IMR-90 (cell line): Measurements from ENCODE around the gene BCL2L1. TPM values are rescaled to one million over a fixed set of nuclear protein-coding genes. Genes with fewer than 3 reads are reported as not detected.

Experiments used
- ATAC-seq: fragments of 200-7000 bp; cut with Tn5 transposase; 2 replicates; pipeline ENCODE4 v1.9.1; 2020; ENCODE audit warnings: low read depth, mild to moderate bottlenecking, moderate library complexity
- BruUV-seq: library from RNA; stranded (reverse); fragments of 400-500 nt; replicated peaks from 2 replicates; lab custom pipeline; 2021; lab: Mats Ljungman, UMichigan
- CTCF ChIA-PET: fragments of 300-600 bp; formaldehyde crosslinking; extraction: SDS; loops from one replicate; lab custom pipeline; 2021; ENCODE audit warnings: antibody characterized with exemption; lab: Yijun Ruan, JAX
- POLR2A ChIA-PET: fragments of 300-600 bp; sonication (Branson Sonifier 250); formaldehyde crosslinking; loops from one replicate; lab custom pipeline; 2022; ENCODE audit warnings: antibody characterized with exemption; ENCODE audit not compliant: unreplicated experiment; lab: Charles Lee
- DNase-seq: peaks from one replicate; pipeline ENCODE4 v3.0.0; 2013
- H2AFZ ChIP-seq: replicated peaks from 2 replicates; pipeline ENCODE3; 2013; ENCODE audit warnings: low read length, mild to moderate bottlenecking; ENCODE audit not compliant: poor library complexity
- H2AK5ac ChIP-seq: 2 replicates; pipeline ENCODE4 v1.6.1; 2013; ENCODE audit warnings: low read depth, low read length, inconsistent platforms
- H2AK9ac ChIP-seq: replicated peaks from 2 replicates; pipeline ENCODE3; 2013; ENCODE audit warnings: mild to moderate bottlenecking, low read depth, low read length, moderate library complexity; ENCODE audit not compliant: poor library complexity
- H2BK120ac ChIP-seq: 2 replicates; pipeline ENCODE4 v1.6.1; 2013; ENCODE audit warnings: low read depth, low read length, inconsistent platforms
- H2BK15ac ChIP-seq: 3 replicates; pipeline ENCODE4 v1.6.1; 2013; ENCODE audit warnings: low read depth, low read length, inconsistent platforms
- H2BK20ac ChIP-seq: 2 replicates; pipeline ENCODE4 v1.6.1; 2013; ENCODE audit warnings: low read depth, mild to moderate bottlenecking, inconsistent platforms, low read length, moderate library complexity
- H2BK5ac ChIP-seq: 2 replicates; pipeline ENCODE4 v1.6.1; 2013; ENCODE audit warnings: mild to moderate bottlenecking, low read depth, low read length, inconsistent platforms; ENCODE audit not compliant: poor library complexity, severe bottlenecking
- H3K14ac ChIP-seq: replicated peaks from 2 replicates; pipeline ENCODE4 v1.6.1; 2013; ENCODE audit warnings: low read depth, low read length, inconsistent platforms
- H3K18ac ChIP-seq: 2 replicates; pipeline ENCODE4 v1.6.1; 2013; ENCODE audit warnings: low read depth, low read length, control low read depth
- H3K23ac ChIP-seq: 2 replicates; pipeline ENCODE4 v1.6.1; 2013; ENCODE audit warnings: low read depth, low read length, inconsistent platforms
- H3K27ac ChIP-seq: 2 replicates; pipeline ENCODE4 v1.5.1; 2013; ENCODE audit warnings: mild to moderate bottlenecking, control low read depth, low read length; ENCODE audit not compliant: insufficient read depth
- H3K27me3 ChIP-seq: 2 replicates; pipeline ENCODE4 v1.6.1; 2013; ENCODE audit warnings: low read length; ENCODE audit not compliant: control insufficient read depth, insufficient read depth
- H3K36me3 ChIP-seq: 2 replicates; pipeline ENCODE4 v1.6.1; 2013; ENCODE audit warnings: low read length, mixed read lengths; ENCODE audit not compliant: control insufficient read depth, insufficient read depth
- H3K4ac ChIP-seq: 2 replicates; pipeline ENCODE4 v1.6.1; 2013; ENCODE audit warnings: low read depth, low read length, inconsistent platforms
- H3K4me1 ChIP-seq: 2 replicates; pipeline ENCODE4 v1.6.1; 2013; ENCODE audit warnings: low read length, mixed read lengths; ENCODE audit not compliant: control insufficient read depth, insufficient read depth
- H3K4me2 ChIP-seq: 2 replicates; pipeline ENCODE4 v1.6.1; 2013; ENCODE audit warnings: low read depth, mild to moderate bottlenecking, control low read depth, low read length, moderate library complexity
- H3K4me3 ChIP-seq: 2 replicates; pipeline ENCODE4 v1.5.1; 2013; ENCODE audit warnings: low read depth, mild to moderate bottlenecking, control low read depth, low read length, moderate library complexity; ENCODE audit not compliant: insufficient read depth
- H3K56ac ChIP-seq: 2 replicates; pipeline ENCODE4 v1.6.1; 2013; ENCODE audit warnings: low read length, inconsistent platforms; ENCODE audit not compliant: insufficient read depth; ENCODE audit errors: extremely low read depth
- H3K79me1 ChIP-seq, 2 experiments: 2 replicates each; pipeline ENCODE4 v1.6.1; 2013; ENCODE audit warnings: low read length in 2 of 2, inconsistent platforms in 1 of 2, low read depth in 1 of 2
- H3K9ac ChIP-seq: 2 replicates; pipeline ENCODE4 v1.6.1; 2013; ENCODE audit warnings: low read depth, low read length, control low read depth
- H3K9me1 ChIP-seq: 2 replicates; pipeline ENCODE4 v1.6.1; 2013; ENCODE audit warnings: low read length, inconsistent platforms; ENCODE audit not compliant: insufficient read depth
- H3K9me3 ChIP-seq: 2 replicates; pipeline ENCODE4 v1.6.1; 2013; ENCODE audit warnings: low read length; ENCODE audit not compliant: control insufficient read depth, insufficient read depth
- H4K20me1 ChIP-seq: 2 replicates; pipeline ENCODE4 v1.6.1; 2013; ENCODE audit warnings: low read length, inconsistent platforms; ENCODE audit not compliant: insufficient read depth
- H4K5ac ChIP-seq: 2 replicates; pipeline ENCODE4 v1.6.1; 2013; ENCODE audit warnings: mild to moderate bottlenecking, low read depth, low read length, control low read depth
- H4K8ac ChIP-seq, 2 experiments: 2 replicates each; pipeline ENCODE4 v1.6.1; 2013; ENCODE audit warnings: low read depth in 2 of 2, low read length in 2 of 2, control low read depth in 1 of 2, inconsistent platforms in 1 of 2
- H4K91ac ChIP-seq: 2 replicates; pipeline ENCODE4 v1.6.1; 2013; ENCODE audit warnings: low read depth, low read length, inconsistent platforms; ENCODE audit not compliant: insufficient read depth
- BHLHE40 ChIP-seq: fragments of 150-350 bp; IDR thresholded peaks from 2 replicates; pipeline ENCODE4 v1.6.1; 2016; ENCODE audit warnings: mild to moderate bottlenecking, low read depth, low read length
- CEBPB ChIP-seq: IDR thresholded peaks from 2 replicates; pipeline ENCODE4 v1.6.1; 2012; ENCODE audit warnings: low read depth, low read length, improper control_type of control experiment
- CHD1 ChIP-seq: IDR thresholded peaks from 2 replicates; pipeline ENCODE4 v1.6.1; 2012; ENCODE audit warnings: low read depth, low read length, improper control_type of control experiment
- CTCF ChIP-seq: conservative IDR thresholded peaks from 2 replicates; pipeline ENCODE4 v1.5.1; 2012; ENCODE audit warnings: mild to moderate bottlenecking, low read depth, low read length, improper control_type of control experiment
- ELK1 ChIP-seq: fragments of 150-350 bp; IDR thresholded peaks from 2 replicates; pipeline ENCODE4 v1.6.1; 2016; ENCODE audit warnings: low read depth, mild to moderate bottlenecking, low read length, moderate library complexity, borderline replicate concordance
- FOS ChIP-seq: fragments of 150-350 bp; IDR thresholded peaks from 2 replicates; pipeline ENCODE4 v1.6.1; 2016; ENCODE audit warnings: low read depth, low read length
- MAFK ChIP-seq: IDR thresholded peaks from 2 replicates; pipeline ENCODE4 v1.6.1; 2012; ENCODE audit warnings: low read depth, low read length, improper control_type of control experiment
- MAZ ChIP-seq: IDR thresholded peaks from 2 replicates; pipeline ENCODE4 v1.6.1; 2012; ENCODE audit warnings: low read depth, mild to moderate bottlenecking, low read length, improper control_type of control experiment, moderate library complexity, borderline replicate concordance
- MXI1 ChIP-seq: IDR thresholded peaks from 2 replicates; pipeline ENCODE4 v1.6.1; 2012; ENCODE audit warnings: low read depth, mild to moderate bottlenecking, low read length, moderate library complexity, borderline replicate concordance
- NFE2L2 ChIP-seq: fragments of 150-350 bp; IDR thresholded peaks from 2 replicates; pipeline ENCODE4 v1.6.1; 2016; ENCODE audit warnings: low read depth, mild to moderate bottlenecking, low read length
- POLR2A ChIP-seq: IDR thresholded peaks from 2 replicates; pipeline ENCODE4 v1.6.1; 2012; ENCODE audit warnings: mild to moderate bottlenecking, low read depth, low read length
- RAD21 ChIP-seq: IDR thresholded peaks from 2 replicates; pipeline ENCODE4 v1.6.1; 2012; ENCODE audit warnings: low read length, improper control_type of control experiment
- RCOR1 ChIP-seq: IDR thresholded peaks from 2 replicates; pipeline ENCODE4 v1.6.1; 2012; ENCODE audit warnings: mild to moderate bottlenecking, low read length, improper control_type of control experiment; ENCODE audit not compliant: insufficient replicate concordance
- RFX5 ChIP-seq: IDR thresholded peaks from 2 replicates; pipeline ENCODE4 v1.8.0; 2012; ENCODE audit warnings: low read depth, mild to moderate bottlenecking, low read length, moderate library complexity
- SMC3 ChIP-seq: fragments of 150-350 bp; IDR thresholded peaks from 2 replicates; pipeline ENCODE4 v1.6.1; 2016; ENCODE audit warnings: low read depth, mild to moderate bottlenecking, antibody characterized with exemption, low read length, moderate library complexity
- USF2 ChIP-seq: fragments of 150-350 bp; IDR thresholded peaks from 2 replicates; pipeline ENCODE4 v1.6.1; 2017; ENCODE audit warnings: mild to moderate bottlenecking, antibody characterized with exemption, low read length, low read depth
- WGBS, 2 experiments: methylation state at CpG; one replicate each; pipeline versions ENCODE4 v1.1.5 to v1.1.7; 2013; ENCODE audit warnings: missing lambda C conversion rate in 2 of 2; ENCODE audit not compliant: insufficient read length in 1 of 2; ENCODE audit errors: extremely low coverage in 2 of 2; 5-methylcytosine and 5-hydroxymethylcytosine counted together
- dilution Hi-C: fragments of 300-500 bp; cut with HindIII; formaldehyde crosslinking; loops from one replicate; pipeline ENCODE4 v1.14.3; 2018; ENCODE audit warnings: low sequenced_read_pairs; ENCODE audit not compliant: unreplicated experiment
- in situ Hi-C: fragments of 300-500 bp; cut with MboI; formaldehyde crosslinking; loops from 3 replicates; pipeline ENCODE4 v1.14.3; 2019; ENCODE audit warnings: low sequenced_read_pairs, inconsistent platforms, mixed read lengths
- intact Hi-C: fragments of 100-400 bp; cut with micrococcal nuclease; formaldehyde crosslinking; loops from 2 replicates; pipeline ENCODE4 v1.10.0; 2022
- polyA plus RNA-seq, 3 experiments: library from polyadenylated mRNA; depleted of rRNA; stranded (reverse); fragments of >200 nt; gene quantifications; 2 replicates each; pipeline ENCODE4 v1.2.3, GENCODE V29; 2012; ENCODE audit warnings: low replicate concordance in 1 of 3
- total RNA-seq: library from RNA; depleted of rRNA; stranded (reverse); fragments of >200 nt; gene quantifications from 2 replicates; pipeline ENCODE4 v1.2.3, GENCODE V29; 2012

The BCL2L1 gene
- total and polyA plus RNA-seq, 2 of the 4 experiments (the other 2 are of a cell fraction), result 40.2 to 41.9 TPM

GRCh38 chr20:31716351-31716750 is 6.3 kb downstream of the BCL2L1 start:
- Histone ChIP-seq H3K79me1 (peaks cover 36 to 79% of the 10 kb centered on the region in 2 experiments), H3K14ac (peak overlapping the region; percentile 85; the same call in 1 of the 2 replicates), H4K5ac (0 out of 2 replicates have a peak overlapping the region, but pooled peaks have one; percentile 14), H3K9ac (no peak overlapping the region), H3K18ac (no peak overlapping the region), H3K56ac (no peak overlapping the region), H3K9me1 (peaks cover 44% of the 10 kb centered on the region), H3K27me3 (no peaks in the 10 kb centered on the region), H4K20me1 (no peaks in the 10 kb centered on the region; the same call in 1 of the 2 replicates), H2AK5ac (peak overlapping the region; percentile 63; the same call in 1 of the 2 replicates), H3K4me2 (no peak overlapping the region), H3K4me3 (no peak overlapping the region), H4K8ac (peak overlapping the region in 1 of 2 experiments; percentile 43; a peak in 1 of 4 replicates), H3K4ac (peak overlapping the region; percentile 60; the same call in 1 of the 2 replicates), H4K91ac (no peak overlapping the region), H2AFZ (no peak overlapping the region), H2BK15ac (peak overlapping the region; percentile 38; the same call in 1 of the 3 replicates), H3K9me3 (no peaks in the 10 kb centered on the region), H3K4me1 (peaks cover 38% of the 10 kb centered on the region), H2BK120ac (peak overlapping the region; percentile 58; the same call in 1 of the 2 replicates), H2BK20ac (no peak overlapping the region), H3K27ac (no peak overlapping the region), H2AK9ac (no peak overlapping the region), H3K36me3 (peaks cover 27% of the 10 kb centered on the region), H3K23ac (peak overlapping the region; percentile 41; the same call in 1 of the 2 replicates), H2BK5ac (peak overlapping the region; percentile 21)
- ATAC-seq, result no peak
- in situ Hi-C loops (no loop called here), intact Hi-C loops (no loop called here), dilution Hi-C loops (no loop called here)
- no TSS peak for BruUV-seq
- no peak for DNase-seq
- POLR2A ChIA-PET, result no interaction called here
- TF ChIP-seq ELK1 (no peak), MAFK (no peak), RFX5 (no peak), USF2 (no peak), BHLHE40 (no peak), NFE2L2 (no peak), CEBPB (no peak), MXI1 (no peak), MAZ (no peak), RAD21 (no peak), FOS (no peak), POLR2A (no peak), SMC3 (no peak), CHD1 (no peak), CTCF (no peak), RCOR1 (no peak)
- no CpG with 5 or more reads among the region's 1 CpG for WGBS, 2 experiments
- CTCF ChIA-PET, result no interaction called here
